ENCODE results near the gene CABP7.

The CABP7 gene

DNA sequence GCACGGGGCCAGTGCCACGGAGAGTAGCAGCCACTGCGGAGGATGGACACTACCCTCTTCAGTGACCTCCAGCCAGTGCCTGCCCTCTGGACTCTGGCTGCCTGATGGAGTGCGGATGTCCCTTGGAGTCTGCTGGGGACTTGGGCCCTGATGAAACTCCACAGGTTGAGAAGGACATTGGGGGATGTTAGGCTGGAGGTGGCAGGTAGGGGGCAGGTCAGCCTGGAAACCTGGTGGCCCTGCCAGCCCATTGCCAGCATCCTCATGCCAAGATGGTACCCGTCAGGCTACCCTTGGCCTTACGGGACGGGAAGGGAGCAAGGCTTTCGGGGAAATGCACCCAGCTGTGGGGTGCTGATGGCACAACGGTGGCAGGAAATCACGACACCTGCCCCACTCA lies 4.0 kb downstream of the CABP7 start:
- no peak for DNase-seq

GRCh38 chr22:29724843-29725242 lies 5.0 kb downstream of the CABP7 start:
- no peak for DNase-seq

- no peak for DNase-seq
Measured at GRCh38 chr22:29726106-29726505, 6.3 kb downstream of the CABP7 start.

DNA sequence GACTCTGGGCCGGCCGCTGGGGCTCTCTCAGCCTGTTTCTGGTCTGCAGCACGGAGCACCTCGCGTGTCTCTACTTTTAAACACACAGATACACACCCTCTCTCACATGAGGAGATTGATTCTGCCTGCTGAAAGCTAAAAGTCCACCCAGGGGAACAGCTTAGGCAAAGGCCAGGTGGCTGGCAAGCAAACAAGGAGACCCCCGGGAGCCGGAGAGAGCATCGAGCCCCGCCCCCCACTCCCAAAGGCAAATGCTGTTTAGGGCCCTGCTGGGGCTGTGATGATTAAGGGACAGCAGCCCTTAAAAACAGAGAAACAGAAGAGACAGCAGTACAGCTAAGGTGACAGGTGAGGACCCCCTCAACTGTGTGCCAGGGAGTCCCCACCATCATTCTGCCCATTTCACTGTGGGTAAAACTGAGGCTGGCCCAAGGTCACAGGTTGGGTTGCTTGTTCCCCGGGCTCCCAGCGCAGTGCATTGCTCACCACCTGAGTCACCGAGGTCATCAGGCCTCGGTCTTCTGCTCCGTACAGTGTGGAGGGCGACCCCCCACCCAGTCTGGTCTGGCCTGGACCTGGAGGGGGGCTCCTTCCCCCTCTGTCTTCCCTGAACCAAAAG lies 6.8 kb downstream of the CABP7 start:
- DNase-seq, result no peak

DNA sequence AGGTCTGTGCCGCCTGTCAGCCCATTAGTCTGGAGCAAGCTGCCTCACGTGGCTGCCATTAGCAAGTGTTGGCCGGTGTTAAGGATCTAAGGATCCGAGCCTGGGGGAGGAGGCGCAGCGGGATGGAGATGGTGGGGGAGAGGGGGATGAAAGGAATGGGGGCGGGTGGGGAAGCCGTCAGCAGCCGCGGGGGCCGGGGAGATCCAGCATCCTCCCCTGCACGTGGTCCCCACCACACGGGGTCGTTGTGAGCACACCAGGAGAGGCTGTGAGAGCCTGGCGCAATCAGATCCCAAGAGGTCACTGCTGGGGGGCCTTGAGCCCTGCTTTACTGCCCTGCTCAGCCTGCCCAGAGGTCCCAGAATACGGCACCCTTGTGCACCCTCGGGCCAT lies 7.3 kb downstream of the CABP7 start:
- no peak for DNase-seq

DNA sequence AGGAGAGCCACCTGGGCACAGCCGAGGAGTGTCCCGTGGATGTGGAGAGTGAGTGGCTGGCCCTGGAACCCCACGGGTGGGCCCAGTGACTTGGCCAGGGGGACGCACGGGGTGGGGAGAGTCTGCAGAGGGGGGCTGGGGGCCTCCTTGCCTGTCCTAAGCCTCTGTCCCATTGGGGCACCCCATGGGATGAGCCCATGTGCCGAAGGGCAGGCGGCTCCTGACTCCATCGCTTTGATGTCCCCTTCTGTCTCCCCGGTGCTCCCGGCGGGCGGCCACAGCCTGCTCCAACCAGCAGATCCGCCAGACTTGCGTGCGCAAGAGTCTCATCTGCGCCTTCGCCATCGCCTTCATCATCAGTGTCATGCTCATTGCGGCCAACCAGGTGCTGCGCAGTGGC lies 9.4 kb downstream of the CABP7 start:
- no peak for DNase-seq

DNA sequence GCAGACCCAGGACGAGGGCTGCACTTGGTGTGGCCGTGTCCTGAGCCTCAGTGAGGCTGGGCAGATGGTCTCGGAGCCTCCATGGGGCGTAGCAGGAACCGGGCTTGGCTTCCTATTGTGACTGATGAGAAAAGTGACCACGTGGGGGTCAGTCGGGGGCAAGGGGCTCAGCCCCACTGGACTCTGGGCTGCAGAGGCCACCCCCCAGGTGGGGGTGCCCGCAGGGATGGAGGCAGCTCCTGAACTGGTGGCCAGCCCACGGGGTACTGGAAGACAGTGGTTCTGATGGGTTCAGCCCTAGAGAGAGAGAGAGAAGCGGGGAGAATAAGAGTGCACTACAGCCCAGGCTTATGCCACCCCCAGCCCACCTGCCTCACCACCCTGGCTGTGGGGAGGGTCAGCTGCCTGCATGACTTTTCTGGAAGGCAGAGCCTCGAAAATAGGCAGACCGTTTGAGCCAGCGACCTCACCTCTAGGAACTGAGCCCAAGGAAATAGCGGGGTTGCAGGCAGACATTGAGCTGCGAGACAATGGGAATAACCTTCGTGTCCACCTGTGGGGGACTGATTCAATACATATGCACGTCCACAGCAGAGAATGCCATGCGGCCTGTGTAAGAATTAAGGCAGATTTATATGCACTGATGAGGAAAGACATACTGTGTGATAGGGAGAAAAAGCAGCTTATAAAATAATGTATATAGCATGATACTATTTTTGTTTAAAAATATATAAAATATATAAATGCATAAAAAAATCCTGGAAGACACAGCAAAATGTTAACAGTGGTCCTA lies 11.5 kb downstream of the CABP7 start:
- DNase-seq, result no peak

DNA sequence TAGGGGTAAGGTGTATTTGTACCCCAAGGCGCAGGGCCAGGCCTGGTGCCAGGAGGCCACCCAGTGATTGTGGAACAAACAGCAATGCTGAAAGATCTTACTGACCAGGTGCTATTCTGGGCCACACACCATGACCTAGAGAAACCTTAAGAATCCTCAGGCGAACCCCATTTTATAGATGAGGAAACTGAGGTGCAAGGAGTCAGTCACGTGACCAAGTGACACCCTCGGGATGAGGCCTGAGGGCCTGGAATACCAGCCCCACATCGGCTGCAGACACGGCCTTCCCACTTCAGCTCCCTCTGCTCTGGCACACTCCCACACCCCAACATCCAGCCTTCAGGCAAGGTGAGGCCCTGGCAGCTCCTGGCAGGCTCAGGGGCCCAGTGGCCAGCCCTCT lies 13.1 kb downstream of the CABP7 start:
- no peak for DNase-seq

- no peak for DNase-seq
Measured at GRCh38 chr22:29733362-29734201, 13.8 kb downstream of the CABP7 start.

- no peak for DNase-seq
Measured at GRCh38 chr22:29734406-29734805, 14.6 kb downstream of the CABP7 start.

DNA sequence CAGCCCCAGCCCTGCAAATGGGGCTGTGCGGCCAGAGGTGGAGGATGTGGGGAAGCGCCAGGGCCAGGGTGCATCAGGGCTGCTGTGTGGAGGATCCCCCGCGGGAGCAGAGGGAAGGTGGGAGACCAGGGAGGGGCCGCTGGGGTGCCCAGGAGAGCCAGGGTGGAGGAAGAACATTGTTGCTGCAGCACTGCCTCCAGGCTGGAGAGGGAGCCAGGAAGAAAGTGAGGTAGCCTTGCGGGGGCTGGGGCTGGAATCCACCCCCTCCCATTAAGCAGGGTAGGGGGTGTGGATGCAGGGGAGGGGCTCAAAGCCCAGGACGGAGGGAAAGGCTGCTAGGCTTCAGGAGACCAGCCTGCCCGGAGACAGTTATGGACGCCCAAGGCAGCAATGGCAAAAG lies 15.0 kb downstream of the CABP7 start:
- DNase-seq, result no peak

GRCh38 chr22:29735416-29735815 lies 15.6 kb downstream of the CABP7 start:
- DNase-seq, result no peak

DNA sequence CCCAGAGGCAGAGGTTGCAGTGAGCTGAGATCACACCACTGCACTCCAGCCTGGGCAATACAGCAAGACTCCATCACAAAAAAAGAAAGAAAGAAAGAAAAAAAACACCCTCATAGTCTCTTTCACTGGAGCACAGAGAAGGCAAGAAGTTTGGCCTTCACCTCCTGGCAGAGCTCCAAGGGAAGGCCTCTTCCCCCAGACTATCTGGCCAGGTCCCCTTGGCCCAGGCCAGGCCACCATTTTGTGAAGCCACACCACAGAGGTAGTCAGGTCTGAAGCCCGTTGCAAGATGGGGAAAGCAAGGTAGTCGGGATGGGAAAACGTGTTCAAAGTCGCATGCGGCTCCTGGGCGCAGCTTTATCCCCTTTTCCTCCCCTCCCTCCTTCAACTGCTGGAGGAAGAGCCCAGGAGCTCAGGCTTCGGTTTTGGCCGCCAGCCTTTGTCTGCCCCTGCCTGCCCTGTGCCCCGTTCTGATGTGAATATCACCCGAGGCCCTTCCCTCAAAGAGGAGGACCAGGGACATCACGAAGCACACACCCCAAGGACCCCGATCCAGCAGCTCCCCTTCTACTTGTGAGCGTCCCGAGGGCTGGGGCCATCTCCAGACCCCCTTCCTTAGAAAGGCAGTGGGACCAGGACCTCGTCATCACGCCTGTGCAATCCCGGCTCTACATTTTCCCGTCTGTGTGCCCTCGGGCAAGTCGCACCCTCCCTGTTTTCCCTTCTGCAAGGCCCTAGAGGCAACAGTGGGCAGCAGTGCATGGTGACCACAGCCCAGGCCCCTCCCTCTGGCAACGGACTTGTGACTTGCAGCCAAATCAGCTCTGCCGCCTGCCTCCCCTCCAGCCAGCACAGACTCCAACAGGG lies 17.7 kb downstream of the CABP7 start:
- no peak for DNase-seq

- no peak for DNase-seq
Measured at GRCh38 chr22:29738118-29738815, 18.5 kb downstream of the CABP7 start.

DNA sequence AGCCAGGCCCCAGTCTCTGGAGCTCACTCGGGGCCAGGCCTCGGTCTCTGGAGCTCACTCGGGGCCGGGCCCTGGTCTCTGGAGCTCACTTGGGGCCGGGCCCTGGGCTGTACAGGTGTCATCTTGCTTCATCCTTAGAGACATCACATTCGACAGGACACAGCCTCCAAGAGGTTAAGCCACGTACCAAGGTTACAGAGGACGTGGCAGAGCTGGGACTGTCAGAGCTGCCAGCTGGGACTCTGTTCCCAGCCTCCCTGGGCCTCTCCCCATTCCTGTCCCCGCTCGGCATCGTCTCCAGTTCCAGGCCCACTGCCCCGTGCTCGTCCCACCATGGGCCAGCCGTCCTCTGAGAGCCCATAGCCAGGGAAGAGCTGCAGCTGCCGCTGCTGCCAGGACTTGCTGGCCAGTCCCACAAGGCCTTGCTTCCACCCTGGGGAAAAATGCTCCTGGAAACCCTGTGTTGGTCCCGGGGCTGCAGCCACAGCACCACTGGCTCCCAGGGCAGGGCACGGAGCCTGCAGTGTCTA lies 19.6 kb downstream of the CABP7 start:
- no peak for DNase-seq

GRCh38 chr22:29740216-29740615 lies 20.4 kb downstream of the CABP7 start:
- no peak for DNase-seq

DNA sequence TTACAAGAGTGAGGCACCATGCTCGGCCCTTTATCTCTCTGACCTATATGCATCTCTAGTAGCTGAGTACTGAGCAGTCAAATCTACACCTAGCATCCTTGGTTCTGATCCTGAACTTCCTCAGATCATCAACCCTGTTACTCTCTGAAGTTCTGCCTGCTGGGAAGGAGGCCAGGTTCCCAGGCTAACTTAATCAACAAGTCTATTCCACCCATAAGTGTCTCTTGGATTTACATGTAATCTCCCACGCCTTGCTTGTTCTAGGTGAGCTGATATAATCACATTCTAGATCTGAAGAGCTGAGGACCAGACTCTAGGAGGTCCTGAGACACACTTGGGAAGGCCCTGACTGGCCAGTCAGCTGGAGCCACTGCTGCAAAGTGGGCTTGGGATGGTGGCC lies 22.1 kb downstream of the CABP7 start:
- DNase-seq, result no peak

GRCh38 chr22:29742326-29742725 lies 22.5 kb downstream of the CABP7 start:
- DNase-seq, result no peak

GRCh38 chr22:29744902-29745301 lies 25.1 kb downstream of the CABP7 start:
- no peak for DNase-seq

DNA sequence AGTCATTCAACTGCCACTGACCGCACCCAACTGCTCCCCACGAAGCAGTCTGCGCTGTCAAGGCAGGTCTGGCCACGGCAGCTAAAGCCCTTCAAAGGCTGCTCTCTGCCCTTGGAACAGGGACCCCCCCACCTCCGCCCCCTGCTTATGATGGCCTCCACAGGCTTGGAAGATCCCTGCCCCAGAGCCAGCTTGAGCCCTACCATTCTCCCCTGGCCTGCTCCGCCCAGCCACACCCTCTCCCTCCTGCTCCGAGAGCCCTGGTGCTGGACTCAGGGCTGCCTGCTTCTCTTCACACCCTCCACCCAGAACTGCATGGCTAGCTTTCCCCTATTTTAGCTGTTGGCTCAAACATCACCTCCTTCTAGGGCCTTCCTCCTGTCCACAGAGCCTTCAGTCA lies 28.0 kb downstream of the CABP7 start:
- DNase-seq, result no peak

- DNase-seq, result no peak
Measured at GRCh38 chr22:29748248-29748893, 28.6 kb downstream of the CABP7 start.
